ENCODE measurements around the gene FLNB.

GRCh38 chr3:58175437-58176184 is 167.4 kb downstream of the FLNB start:
- no peak for TF ChIP-seq POLR2A (IDR thresholded peaks at IDR 0.05; ENCODE audit: low read length)
- no peak for TF ChIP-seq GATA1 (IDR thresholded peaks at IDR 0.05; ENCODE audit: low read depth, low read length)
